ENCODE data around the gene ATF6.
A peak's percentile ranks its signal among the peaks of the same experiment; 100 is the strongest.

ATF6 gene

DNA sequence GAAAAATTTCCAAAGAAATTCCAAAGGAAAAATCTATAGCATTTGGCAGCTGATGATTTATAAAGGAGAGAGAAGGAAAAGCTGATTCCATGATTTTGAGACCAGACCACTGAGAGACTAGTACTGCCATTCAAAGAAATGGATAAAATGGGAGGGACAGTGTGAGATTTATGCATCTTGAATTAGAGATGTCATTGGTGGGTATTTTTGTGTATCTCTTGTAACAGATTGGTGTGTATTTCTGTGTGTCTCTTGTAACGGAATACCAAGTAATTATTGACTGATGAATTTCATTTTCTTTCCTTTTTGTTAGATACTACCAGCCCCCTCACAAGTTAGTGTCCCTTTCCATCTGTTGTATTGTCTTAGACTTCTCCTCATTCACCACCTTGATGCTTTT is 155.4 kb downstream of the ATF6 start:
- TF ChIP-seq, protein P1, sequence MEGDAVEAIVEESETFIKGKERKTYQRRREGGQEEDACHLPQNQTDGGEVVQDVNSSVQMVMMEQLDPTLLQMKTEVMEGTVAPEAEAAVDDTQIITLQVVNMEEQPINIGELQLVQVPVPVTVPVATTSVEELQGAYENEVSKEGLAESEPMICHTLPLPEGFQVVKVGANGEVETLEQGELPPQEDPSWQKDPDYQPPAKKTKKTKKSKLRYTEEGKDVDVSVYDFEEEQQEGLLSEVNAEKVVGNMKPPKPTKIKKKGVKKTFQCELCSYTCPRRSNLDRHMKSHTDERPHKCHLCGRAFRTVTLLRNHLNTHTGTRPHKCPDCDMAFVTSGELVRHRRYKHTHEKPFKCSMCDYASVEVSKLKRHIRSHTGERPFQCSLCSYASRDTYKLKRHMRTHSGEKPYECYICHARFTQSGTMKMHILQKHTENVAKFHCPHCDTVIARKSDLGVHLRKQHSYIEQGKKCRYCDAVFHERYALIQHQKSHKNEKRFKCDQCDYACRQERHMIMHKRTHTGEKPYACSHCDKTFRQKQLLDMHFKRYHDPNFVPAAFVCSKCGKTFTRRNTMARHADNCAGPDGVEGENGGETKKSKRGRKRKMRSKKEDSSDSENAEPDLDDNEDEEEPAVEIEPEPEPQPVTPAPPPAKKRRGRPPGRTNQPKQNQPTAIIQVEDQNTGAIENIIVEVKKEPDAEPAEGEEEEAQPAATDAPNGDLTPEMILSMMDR (IDR thresholded peaks at IDR 0.05; ENCODE audit: low read depth, low read length): no peak
- no peak for DNase-seq (ENCODE audit: low read depth, low spot score)
- H3K4me3 ChIP-seq (ENCODE audit: low read depth, low read length): no peak overlapping the region
- in situ Hi-C loops (cut with HindIII; ENCODE audit: low sequenced_read_pairs): no loop called here

DNA sequence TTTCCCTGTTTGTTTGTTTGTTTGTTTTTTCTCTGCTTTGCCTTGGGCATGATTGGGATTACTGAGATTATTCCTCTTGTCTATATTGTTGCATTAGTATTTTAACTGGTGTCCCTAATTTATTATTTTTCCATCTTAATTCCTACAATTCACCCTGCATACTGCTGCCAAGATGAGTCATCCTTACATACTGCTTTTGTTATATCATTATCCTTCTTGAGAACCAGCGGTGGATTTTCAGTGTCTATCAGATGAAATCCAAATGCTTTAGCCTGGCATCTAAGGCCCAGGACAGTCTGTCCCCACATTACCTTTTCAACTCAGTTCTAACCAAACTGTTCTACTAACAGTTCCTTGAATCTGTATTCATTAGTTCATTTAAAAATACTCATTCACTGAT is 155.9 kb downstream of the ATF6 start:
- H3K4me3 ChIP-seq (ENCODE audit: low read depth, low read length): no peak overlapping the region
- peak; percentile 58 for DNase-seq (ENCODE audit: low read depth, low spot score)
- in situ Hi-C loops (cut with HindIII; ENCODE audit: low sequenced_read_pairs): no loop called here
- TF ChIP-seq, protein P1 (IDR thresholded peaks at IDR 0.05; ENCODE audit: low read depth, low read length): no peak

DNA sequence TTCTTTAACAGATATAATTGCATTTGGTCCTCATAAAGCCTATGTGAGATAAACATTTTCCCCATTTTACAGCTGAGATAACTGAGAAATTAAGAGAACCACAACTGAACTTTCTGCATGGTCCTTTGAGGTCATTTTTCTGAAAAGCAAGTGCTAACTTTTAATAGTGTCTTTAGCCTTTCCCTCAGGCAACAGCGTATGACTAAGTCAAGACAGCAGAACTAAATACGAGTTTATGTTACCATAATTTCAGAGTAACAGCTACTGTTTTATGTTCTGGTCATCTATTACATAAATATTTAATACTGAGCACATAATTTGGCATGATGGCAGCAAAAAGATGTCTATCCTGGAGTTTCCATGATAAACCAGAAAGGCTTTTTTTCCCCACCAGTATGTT is 161.9 kb downstream of the ATF6 start:
- no peak overlapping the region for H3K4me3 ChIP-seq (ENCODE audit: low read depth, low read length)
- DNase-seq (ENCODE audit: low read depth, low spot score): no peak
- in situ Hi-C loops (cut with HindIII; ENCODE audit: low sequenced_read_pairs): no loop called here
- TF ChIP-seq, protein P1 (IDR thresholded peaks at IDR 0.05; ENCODE audit: low read depth, low read length): no peak

DNA sequence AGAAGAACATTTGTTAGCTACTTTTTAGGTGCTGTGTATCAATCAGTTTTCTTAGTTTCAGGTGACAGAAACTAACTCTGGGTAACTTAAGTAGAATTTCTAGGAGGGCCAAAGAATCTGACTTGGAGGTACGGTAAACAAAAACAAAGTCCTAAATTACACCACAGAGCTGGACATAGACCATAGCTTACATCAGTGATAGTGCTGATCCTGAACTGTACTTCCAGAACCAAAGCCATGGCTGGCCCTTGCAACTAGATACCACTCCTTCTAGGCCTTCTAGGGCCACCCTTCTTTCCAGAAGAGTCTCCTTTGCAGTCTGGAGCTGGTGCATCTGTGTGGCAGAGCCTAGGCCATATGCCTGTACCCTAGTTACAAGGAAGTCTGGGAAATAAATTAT is 163.0 kb downstream of the ATF6 start:
- no peak for DNase-seq (ENCODE audit: low read depth, low spot score)
- no peak overlapping the region for H3K4me3 ChIP-seq (ENCODE audit: low read depth, low read length)
- in situ Hi-C loops (cut with HindIII; ENCODE audit: low sequenced_read_pairs): no loop called here
- TF ChIP-seq, protein P1 (IDR thresholded peaks at IDR 0.05; ENCODE audit: low read depth, low read length): no peak

DNA sequence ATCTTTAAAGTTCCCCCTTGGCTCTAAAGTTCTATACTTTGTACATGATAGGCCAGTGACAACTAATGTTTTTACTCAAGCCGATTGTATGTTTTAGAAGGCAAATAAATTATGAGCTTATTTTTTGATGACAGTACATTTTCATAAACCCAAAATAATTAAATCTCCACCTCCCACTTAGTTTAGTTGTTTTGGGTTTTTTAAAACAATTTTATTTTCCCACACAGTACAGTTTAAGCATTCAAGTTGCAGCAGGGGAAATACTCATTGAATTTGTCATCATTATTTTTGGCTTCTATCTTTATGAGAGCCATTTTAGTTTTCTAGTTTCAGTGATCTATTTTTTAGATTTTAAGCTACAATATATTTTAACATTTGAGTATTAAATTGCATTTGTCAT is 163.9 kb downstream of the ATF6 start:
- H3K4me3 ChIP-seq (ENCODE audit: low read depth, low read length): no peak overlapping the region
- TF ChIP-seq, protein P1 (IDR thresholded peaks at IDR 0.05; ENCODE audit: low read depth, low read length): no peak
- in situ Hi-C loops (cut with HindIII; ENCODE audit: low sequenced_read_pairs): no loop called here
- peak; percentile 64 for DNase-seq (ENCODE audit: low read depth, low spot score)

DNA sequence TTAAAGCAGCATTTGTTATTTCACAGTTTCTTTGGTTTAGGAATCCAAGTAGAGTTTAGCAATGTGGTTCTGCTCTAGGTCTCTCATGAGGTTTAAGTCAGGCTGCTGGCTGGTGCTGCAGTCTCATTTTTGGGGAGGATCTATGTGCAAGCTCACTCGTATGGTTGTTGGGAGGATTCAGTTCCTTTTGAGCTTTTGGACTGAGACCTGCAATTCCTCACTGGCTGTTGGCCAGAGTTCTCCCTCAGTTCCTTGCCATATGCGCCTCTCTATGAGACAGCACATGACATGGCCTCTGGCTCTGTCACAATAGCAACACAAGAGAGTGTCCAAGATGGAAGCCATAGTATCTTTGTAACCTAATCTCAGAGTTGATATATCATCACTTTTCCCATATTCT is 166.5 kb downstream of the ATF6 start:
- no peak for DNase-seq (ENCODE audit: low read depth, low spot score)
- TF ChIP-seq, protein P1 (IDR thresholded peaks at IDR 0.05; ENCODE audit: low read depth, low read length): no peak
- no peak overlapping the region for H3K4me3 ChIP-seq (ENCODE audit: low read depth, low read length)
- in situ Hi-C loops (cut with HindIII; ENCODE audit: low sequenced_read_pairs): no loop called here
